Measurements from ENCODE around the gene TNIP3.

- no peak for TF ChIP-seq CTCF (IDR thresholded peaks at IDR 0.05)
- TF ChIP-seq POLR2AphosphoS5 (IDR thresholded peaks at IDR 0.05; ENCODE audit: low read depth, low read length), result no peak
- TF ChIP-seq SIN3A (IDR thresholded peaks at IDR 0.05; ENCODE audit: borderline replicate concordance, insufficient read depth, low read depth, low read length), result no peak
These were observed 10.0 kb downstream of the TNIP3 start for GRCh38 chr4:121154103-121154515.
